T-helper 22 cell (primary cell): ENCODE results near the gene MIEN1.
A peak's percentile ranks its signal among the peaks of the same experiment; 100 is the strongest.
"Not testable (repeated sequence)": the region's sequence is repeated elsewhere in the genome, so short reads cannot be mapped to it uniquely, and the experiment has no call there.

Source experiments
- DNase-seq: peaks from one replicate; pipeline ENCODE4 v3.0.0-alpha.2; 2020; ENCODE audit warnings: low read depth

MIEN1 gene

GRCh38 chr17:39755554-39756379 lies 25.4 kb upstream of the MIEN1 start:
- DNase-seq, result peak; percentile 52

DNA sequence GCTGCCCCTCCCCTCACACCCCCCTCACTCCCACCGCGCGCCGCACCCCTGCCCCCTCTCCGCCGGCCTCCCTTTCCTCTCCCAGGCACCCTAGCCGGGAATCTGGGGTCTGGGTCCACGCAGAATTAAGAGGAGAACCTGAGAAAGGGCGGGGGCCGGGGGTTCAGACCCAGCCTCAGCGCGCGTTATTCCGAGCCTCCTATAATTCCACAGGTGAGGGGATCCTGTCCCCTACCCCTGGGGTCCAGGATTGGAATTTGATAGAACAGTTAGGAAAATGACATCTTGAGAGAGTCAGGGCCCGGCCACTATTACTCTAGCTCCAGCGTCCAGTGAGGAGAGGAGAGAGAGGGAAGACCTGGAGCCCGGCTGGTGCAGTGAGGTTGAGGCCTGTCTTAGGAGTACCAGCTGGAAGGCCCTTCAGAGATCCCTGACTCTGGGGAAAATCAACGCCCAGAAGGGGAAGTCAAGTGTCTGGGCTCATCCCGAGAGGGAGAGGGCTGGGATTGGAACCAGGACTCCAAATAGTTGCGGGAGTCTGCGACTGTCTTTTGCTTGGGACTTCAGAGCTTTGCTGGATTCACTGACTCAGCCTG lies 24.7 kb upstream of the MIEN1 start:
- DNase-seq, result no peak

DNA sequence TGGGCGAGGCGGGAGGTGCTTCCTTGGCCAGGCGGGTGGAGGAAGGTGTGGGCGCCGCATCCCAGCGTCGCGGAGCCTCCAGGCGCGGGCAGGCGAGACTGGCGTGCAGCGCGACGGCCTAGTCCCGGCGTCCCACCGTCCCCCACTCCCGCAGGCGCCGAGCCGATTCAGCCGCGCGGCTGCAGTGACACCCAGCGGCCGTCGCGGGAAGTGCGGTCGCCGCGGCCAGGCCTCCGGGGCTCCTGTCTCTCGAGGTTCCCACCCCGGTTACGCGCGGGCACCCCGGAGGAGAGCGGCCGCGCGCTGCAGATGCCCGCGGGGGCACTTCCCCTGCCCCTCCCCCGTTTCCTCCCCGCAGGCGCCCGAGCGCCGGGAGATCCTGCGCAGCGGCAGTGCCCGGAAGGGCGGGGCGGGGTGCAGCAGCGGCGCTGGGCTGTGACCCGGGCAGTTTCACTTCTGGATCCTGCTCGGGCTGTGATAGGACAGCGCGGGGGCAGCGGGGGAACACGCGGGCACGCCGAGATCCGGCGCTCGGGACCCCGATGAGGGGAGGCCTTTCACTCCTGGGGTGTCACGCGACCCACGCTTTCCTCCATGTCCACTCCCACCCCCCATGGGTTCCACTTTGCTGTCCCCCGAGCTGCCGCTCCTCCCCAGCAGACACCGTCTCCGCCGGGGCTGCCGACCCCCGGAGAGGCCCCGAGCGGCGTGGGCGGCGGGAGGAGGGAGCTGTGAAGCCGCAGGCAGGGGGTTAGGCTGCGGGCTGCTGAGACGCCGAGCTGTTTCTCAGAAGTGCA lies 24.0 kb upstream of the MIEN1 start:
- DNase-seq, result peak; percentile 94

DNA sequence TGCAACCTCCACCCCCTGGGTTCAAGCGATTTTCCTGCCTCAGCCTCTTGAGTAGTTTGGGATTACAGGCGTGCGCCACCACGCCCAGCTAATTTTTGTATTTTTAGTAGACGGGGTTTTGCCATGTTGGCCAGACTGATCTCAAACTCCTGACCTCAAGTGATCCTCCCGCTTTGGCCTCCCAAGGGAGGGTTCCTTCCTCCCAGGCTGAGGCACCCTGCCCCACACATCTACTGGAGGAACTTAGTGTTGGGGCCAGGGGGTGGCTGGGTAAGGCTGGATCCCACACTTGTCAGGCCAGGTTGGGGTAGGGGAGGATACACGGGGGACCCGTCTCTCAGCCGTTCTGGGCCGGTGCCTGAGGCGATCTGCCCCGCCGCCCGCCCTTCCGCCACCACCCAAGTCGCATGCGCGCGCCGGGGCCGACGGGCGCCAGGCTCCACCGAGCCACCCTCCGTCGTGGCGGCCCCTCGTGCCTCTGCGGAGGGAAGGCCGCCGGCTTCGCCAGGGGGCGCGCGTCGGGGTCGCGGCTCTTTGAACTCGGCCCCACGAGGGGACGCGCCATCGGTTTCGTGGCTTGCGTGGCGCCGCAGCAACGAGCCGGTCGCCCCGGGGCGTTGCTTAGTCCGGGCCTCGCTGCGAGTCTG lies 23.3 kb upstream of the MIEN1 start:
- DNase-seq, result peak; percentile 54

GRCh38 chr17:39752241-39752881 lies 22.0 kb upstream of the MIEN1 start:
- no peak for DNase-seq

DNA sequence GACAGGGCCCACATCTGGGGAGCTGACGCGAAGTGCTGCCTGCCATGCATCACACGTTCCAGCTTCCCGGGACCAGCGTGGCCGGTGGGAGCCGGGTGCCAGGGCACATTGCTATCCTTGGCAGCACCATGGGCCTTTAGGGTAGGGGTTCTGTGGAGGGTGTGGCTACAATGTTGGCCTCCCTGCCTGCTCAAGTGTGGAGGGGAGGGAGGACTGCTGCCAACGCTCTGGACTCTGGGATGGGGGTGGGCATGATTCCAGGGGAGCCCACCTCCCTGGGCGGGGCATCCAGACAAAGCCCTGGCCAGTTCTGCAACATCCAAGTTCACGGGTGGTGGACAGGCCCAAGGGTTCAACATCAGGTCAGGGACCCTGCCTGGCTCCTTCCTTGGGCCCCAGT lies 21.3 kb upstream of the MIEN1 start:
- no peak for DNase-seq

GRCh38 chr17:39751016-39751543 lies 20.7 kb upstream of the MIEN1 start:
- DNase-seq, result no peak

GRCh38 chr17:39750131-39751015 lies 20.0 kb upstream of the MIEN1 start:
- DNase-seq, result no peak

- DNase-seq, result not testable (repeated sequence)
These were observed 18.2 kb upstream of the MIEN1 start for GRCh38 chr17:39748444-39749034.

- no peak for DNase-seq
These were observed 17.4 kb upstream of the MIEN1 start for GRCh38 chr17:39747745-39748144.

GRCh38 chr17:39746145-39746461 lies 15.8 kb upstream of the MIEN1 start:
- DNase-seq, result no peak

DNA sequence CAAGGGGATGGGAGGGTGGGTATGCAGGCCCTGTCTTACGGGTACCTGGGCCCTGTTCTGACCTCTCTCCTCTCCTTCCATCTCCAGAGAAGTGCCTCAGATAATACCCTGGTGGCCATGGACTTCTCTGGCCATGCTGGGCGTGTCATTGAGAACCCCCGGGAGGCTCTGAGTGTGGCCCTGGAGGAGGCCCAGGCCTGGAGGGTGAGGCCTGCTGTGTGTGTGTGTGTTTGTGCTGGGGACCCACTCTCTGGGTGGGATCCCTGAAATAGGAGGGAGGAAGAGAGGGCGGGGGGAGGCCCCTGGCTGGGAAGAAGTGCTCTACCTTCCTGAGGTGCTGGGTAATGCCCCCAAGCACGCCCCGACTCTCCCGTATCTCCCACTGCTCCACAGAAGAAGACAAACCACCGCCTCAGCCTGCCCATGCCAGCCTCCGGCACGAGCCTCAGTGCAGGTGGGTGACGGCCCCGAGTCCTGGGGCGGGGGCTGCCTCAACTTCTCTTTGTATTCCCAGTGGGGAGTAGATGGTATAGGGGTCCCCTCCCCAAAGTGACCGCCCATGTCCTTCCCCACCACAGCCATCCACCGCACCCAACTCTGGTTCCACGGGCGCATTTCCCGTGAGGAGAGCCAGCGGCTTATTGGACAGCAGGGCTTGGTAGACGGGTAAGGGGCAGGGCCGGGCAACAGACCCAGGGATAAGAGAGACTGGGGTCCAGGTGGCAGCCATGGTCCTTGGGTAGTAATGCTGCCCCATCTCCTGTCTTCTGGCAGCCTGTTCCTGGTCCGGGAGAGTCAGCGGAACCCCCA lies 15.2 kb upstream of the MIEN1 start:
- no peak for DNase-seq

GRCh38 chr17:39744836-39745215 lies 14.5 kb upstream of the MIEN1 start:
- DNase-seq, result no peak

DNA sequence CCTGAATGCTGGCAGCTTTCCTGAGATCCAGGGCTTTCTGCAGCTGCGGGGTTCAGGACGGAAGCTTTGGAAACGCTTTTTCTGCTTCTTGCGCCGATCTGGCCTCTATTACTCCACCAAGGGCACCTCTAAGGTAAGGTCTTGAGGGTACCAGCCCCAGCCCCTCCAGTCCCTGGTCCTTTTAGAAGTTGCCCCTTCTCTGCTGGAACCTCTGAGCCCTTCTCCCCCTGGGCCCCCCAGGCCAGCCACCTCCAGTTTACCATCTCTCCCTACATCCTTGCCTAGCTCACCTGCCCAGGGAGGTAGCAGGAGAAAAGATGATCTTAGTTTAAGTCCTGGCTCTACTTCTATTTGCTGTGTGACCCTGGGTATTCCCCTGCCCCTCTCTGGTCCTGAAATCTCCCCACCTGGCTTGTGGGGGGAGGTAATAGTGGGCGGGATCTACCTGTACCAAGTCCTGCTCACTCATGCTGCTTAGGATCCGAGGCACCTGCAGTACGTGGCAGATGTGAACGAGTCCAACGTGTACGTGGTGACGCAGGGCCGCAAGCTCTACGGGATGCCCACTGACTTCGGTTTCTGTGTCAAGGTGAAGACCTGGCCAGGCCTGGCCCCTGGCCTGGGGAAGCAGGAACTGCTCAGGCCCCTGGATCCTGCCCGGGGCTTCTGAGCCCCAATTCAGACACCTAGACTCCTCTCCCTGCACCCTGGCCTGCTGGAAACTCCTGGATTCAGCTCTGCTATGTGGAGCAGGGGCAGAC lies 13.9 kb upstream of the MIEN1 start:
- no peak for DNase-seq

DNA sequence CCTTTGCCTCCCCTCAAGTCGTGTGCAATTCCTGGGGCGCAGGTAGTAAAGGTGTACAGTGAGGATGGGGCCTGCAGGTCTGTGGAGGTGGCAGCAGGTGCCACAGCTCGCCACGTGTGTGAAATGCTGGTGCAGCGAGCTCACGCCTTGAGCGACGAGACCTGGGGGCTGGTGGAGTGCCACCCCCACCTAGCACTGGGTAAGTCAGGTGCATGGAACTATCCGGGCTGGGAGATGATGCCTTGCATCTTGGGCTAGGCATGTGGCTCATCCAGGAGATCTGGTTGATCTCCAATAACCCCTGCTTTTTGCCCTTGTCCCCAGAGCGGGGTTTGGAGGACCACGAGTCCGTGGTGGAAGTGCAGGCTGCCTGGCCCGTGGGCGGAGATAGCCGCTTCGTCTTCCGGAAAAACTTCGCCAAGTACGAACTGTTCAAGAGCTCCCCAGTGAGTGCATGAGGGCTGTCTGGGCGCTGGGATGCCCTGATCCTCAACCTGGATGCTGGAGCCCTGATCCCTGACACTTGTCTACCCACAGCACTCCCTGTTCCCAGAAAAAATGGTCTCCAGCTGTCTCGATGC lies 12.6 kb upstream of the MIEN1 start:
- no peak for DNase-seq

DNA sequence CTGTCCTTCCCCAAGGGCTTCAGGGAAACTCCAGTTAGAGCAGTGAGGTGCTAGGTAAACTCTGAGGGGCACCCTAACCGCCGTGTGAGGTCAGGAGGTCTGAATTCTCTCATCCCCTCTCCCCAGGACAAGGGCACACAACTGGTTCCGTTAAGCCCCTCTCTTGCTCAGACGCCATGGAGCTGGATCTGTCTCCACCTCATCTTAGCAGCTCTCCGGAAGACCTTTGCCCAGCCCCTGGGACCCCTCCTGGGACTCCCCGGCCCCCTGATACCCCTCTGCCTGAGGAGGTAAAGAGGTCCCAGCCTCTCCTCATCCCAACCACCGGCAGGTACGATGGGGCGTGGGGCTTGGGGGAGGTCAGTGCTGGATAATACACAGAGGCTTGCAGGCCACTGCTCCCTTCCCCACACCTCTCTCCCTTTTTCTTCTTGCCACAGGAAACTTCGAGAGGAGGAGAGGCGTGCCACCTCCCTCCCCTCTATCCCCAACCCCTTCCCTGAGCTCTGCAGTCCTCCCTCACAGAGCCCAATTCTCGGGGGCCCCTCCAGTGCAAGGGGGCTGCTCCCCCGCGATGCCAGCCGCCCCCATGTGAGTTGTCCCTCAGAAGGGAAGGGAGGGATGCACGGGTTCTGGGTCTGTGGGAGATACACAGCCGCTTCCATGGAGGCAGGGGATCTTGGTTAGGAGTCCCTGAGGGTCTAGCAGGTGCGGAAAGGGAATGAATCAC lies 12.0 kb upstream of the MIEN1 start:
- DNase-seq, result no peak

- DNase-seq, result no peak
These were observed 10.2 kb upstream of the MIEN1 start for GRCh38 chr17:39740357-39741111.
